Activated CD8-positive, alpha-beta memory T cell treated with anti-CD3 and anti-CD28 coated beads for 48 hours (primary cell): Measurements from ENCODE around the gene VOPP1.
"Not testable (repeated sequence)": the region's sequence is repeated elsewhere in the genome, so short reads cannot be mapped to it uniquely, and the experiment has no call there.

Experiments
- DNase-seq, 3 experiments: peaks; one replicate each; pipeline ENCODE4 v3.0.0-alpha.2; 2020; ENCODE audit warnings: low read depth in 2 of 3, low spot score in 2 of 3

VOPP1 gene

DNA sequence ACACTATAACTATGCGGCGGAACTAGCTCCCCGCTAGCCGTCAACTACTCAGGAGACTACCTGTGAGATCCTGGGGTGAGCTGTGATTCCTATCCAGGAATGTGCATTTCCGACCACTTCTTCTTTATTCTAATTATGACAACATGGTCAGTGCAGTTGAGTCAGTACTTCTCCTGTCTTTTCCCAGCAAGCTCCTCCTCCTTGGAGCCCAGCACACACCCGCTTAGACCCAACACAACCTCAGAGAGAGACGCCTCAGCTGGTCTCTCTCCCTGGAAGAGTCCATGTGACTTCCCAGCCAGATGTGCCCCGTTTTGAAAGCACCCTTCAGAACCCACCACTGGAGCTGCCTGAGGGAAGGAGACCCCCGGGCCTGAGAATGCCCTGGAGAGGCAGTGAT, 100.7 kb downstream of the VOPP1 start:
- DNase-seq = not testable (repeated sequence)

DNA sequence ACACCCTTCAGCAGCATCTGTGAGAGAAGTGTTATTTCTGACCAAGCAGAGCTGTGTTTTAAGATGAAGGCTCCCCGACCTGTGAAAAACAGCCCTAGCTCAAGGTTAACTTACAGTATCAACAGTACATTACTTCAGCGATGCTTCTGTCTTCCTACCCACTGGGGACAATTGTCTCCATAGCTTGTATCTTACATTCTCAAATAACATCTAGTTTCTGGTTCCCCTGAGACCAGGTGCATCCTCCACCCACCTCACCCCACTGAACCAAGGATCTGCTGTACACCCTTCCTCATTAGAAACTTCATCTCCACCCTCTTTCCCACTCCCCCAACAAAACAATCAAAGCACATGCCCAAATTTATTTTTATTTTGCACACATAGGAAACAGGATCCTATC, 102.0 kb downstream of the VOPP1 start:
- DNase-seq = no peak

DNA sequence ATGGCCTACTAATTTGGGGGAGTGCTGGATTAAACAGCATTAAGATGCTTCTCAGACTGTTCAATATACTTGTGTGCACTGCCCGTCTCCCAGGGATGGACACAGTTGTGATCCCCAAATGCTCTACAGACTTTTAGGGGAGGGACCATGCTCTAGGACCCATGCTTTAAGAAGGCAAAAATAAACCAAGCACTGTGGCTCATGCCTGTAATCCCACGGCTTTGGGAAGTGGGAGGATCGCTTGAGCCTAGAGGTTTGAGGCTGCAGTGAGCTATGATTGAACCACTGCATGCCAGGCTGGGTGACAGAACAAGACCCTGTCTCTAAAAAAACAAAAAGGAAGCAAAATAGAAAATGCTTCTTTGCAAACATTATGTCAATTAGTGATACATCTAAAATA, 102.6 kb downstream of the VOPP1 start:
- DNase-seq = no peak

DNA sequence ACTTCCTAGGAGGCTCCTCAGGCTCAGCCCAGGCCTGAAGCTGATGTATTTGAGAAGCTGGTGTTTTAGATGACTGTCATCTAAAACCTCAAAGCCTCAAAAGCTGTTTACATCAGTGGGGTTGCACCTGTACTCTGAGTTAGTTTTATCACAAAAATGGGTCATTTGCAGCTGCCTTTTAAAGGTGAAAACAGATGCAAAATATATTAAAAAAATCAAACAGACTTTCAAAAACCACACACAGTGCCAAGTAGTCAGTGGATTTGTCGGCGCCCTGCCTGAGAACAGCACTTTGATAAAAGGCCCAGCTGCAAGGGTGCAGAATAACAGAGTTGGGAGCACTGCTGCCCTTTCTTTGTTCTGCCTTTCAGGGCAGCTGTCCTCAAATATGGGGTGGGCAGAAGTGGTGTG, 103.0 kb downstream of the VOPP1 start:
- DNase-seq = no peak

DNA sequence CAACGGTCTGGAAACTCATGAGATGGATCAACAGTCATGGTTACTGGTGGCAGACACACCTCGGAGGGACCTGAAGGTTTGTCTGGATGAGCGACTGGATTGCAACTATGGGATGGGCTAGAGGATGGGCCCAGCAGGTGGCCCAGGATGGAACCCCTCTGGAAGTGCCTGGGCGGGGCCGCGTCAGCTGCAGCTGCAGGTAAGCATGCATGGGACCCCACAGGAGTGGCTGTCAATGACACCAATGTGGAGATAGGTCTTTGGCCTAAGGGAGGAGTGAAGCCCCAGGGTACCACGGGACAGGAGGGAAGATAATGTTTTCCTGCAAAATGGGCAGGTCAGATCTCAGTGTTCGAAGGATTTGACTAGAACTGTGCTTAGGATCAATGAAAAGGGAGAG, 103.8 kb downstream of the VOPP1 start:
- no peak for DNase-seq

DNA sequence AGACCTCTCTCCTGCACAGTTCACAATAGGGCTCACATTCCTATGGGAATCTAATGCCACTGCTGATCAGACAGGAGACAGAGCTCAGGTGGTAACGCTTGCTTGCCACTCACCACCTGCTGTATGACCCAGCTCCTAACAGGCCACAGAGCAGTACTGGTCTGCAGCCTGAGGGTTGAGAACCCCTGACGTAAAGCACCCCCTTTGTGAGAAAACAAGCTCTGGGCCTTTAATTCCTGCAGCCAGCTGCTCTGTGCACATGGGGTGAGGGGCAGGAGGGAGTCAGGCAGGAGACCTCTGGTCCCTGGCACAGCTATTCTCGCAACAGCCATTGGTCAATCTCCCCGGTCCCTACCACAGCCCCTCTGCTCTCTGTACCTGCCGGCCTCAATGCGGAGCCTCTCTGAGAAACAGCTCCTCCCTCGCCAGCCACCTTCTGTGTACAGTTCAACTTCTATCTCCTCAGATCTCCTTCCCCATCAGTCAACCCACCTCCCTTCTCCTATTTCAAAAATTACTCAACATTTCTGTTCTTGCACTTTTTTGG, 105.2 kb downstream of the VOPP1 start:
- DNase-seq = no peak

- no peak for DNase-seq
These were observed 106.6 kb downstream of the VOPP1 start for GRCh38 chr7:55465691-55466090.

DNA sequence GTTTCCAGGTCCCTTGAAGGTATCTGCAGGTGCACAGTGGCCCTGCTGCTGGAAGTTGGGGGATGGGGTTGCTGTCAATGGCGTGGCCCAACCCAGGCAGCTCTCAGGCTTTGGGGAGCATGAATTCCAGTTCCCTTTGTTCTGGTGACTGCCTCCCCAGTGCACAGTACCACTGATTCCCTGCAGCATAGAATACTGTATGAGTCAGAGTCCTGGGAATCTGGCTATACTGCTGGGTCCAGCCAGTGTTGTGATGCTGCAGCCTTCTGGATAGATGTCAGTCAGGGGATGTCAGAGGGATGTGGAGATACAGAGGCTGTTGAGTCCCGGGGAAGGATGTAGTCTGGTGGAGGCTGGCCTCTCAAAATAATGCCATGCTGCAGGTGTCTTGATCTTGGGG, 107.9 kb downstream of the VOPP1 start:
- no peak for DNase-seq

- DNase-seq = no peak
These were observed 108.5 kb downstream of the VOPP1 start for GRCh38 chr7:55463686-55464262.

GRCh38 chr7:55458351-55458750, 114.0 kb downstream of the VOPP1 start:
- no peak for DNase-seq

GRCh38 chr7:55457801-55458200, 114.5 kb downstream of the VOPP1 start:
- DNase-seq = no peak

- DNase-seq = no peak
These were observed 119.3 kb downstream of the VOPP1 start for GRCh38 chr7:55452971-55453370.

- no peak for DNase-seq
These were observed 122.2 kb downstream of the VOPP1 start for GRCh38 chr7:55449992-55450535.

GRCh38 chr7:55449205-55449991, 122.9 kb downstream of the VOPP1 start:
- no peak for DNase-seq

DNA sequence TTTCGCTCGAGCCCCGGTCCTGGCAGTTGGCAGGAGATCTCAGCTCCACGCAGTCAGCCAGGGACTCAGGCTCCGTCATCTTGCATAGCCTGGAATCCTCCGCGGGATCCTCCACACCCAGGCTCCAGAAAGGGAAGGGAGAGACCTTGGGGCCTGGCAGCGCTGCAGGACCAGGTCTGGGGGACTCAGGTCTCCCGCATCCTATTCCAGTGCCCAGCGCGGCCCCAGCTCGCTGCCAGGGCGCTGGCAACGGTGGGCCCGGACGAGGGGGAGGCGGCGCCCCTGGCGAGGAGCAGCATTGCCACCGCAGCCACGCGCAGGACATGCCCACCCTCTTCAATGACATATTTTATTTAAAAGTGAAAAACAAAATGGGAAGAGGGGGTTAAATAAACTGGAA, 123.8 kb downstream of the VOPP1 start:
- no peak for DNase-seq

- no peak for DNase-seq
These were observed 127.5 kb downstream of the VOPP1 start for GRCh38 chr7:55444786-55445185.

GRCh38 chr7:55441774-55442522, 130.4 kb downstream of the VOPP1 start:
- no peak for DNase-seq

DNA sequence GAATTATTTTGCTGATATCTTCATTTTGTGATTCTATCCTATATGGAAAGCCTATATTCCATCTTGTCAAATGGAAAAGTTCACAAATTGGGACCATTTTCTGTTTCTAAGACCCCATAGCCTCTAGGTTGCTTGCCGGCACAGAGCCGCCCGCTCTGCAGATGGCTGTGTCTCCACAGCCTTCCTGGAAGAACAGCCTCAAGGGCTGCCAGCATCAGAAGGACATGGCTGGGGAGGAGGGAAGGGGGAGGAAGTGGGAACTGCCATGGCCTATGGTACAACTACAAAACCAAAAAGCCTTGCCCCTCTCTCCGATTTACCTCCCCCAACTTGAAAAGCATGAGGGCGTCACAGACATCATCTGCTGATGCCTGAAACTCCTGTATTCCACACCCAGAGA, 131.3 kb downstream of the VOPP1 start:
- DNase-seq = no peak

GRCh38 chr7:55440040-55440690, 132.1 kb downstream of the VOPP1 start:
- no peak for DNase-seq

DNA sequence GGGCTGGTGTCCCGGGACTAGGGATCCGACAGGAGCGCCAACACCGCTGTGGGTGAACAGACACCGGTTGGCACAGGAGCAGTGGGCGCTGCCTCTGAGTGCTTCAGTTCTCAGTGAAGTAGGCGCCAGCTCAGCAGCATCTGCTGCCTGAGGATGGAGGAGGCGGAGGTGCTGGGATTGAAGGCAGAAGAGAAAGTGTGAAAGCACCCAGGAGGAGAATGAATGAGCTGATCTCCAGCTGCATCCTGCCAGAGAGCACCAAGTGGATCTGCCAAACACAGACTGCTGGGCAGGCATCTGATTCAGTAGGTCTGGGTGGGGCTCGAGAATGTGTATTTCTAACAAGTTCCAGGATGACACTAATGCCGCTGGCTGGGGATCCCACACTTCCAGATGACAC, 132.7 kb downstream of the VOPP1 start:
- no peak for DNase-seq
